Trophoblast cell (in vitro differentiated cells and primary cell): Measurements from ENCODE around the gene ABCF3.

ENCODE experiments used
- DNase-seq, 2 donors: peaks; one replicate each; pipeline ENCODE4 v3.0.0-alpha.2; 2016
- H2AFZ ChIP-seq: 2 replicates; pipeline ENCODE4 v1.6.1; 2013; ENCODE audit warnings: low read length, moderate library complexity, mild to moderate bottlenecking; ENCODE audit not compliant: insufficient read depth, poor library complexity
- H2AK5ac ChIP-seq: 2 replicates; pipeline ENCODE4 v1.6.1; 2013; ENCODE audit warnings: mild to moderate bottlenecking, low read length
- H2BK120ac ChIP-seq: 2 replicates; pipeline ENCODE4 v1.6.1; 2013; ENCODE audit warnings: low read length, mild to moderate bottlenecking, moderate library complexity; ENCODE audit not compliant: insufficient read depth, poor library complexity
- H2BK12ac ChIP-seq: 2 replicates; pipeline ENCODE4 v1.6.1; 2013; ENCODE audit warnings: mild to moderate bottlenecking, low read length, moderate library complexity
- H2BK5ac ChIP-seq: 2 replicates; pipeline ENCODE4 v1.6.1; 2013; ENCODE audit warnings: low read length, low read depth, moderate library complexity, mild to moderate bottlenecking; ENCODE audit not compliant: poor library complexity
- H3K14ac ChIP-seq: 2 replicates; pipeline ENCODE4 v1.6.1; 2013; ENCODE audit warnings: mild to moderate bottlenecking, low read length
- H3K18ac ChIP-seq: 2 replicates; pipeline ENCODE4 v1.6.1; 2013; ENCODE audit warnings: mild to moderate bottlenecking, low read length
- H3K23ac ChIP-seq: 2 replicates; pipeline ENCODE4 v1.6.1; 2013; ENCODE audit warnings: low read length
- H3K27ac ChIP-seq: 2 replicates; pipeline ENCODE4 v1.5.1; 2013; ENCODE audit warnings: low read depth, mild to moderate bottlenecking, inconsistent platforms, low read length, moderate library complexity
- H3K27me3 ChIP-seq: 2 replicates; pipeline ENCODE4 v1.6.1; 2013; ENCODE audit warnings: inconsistent platforms, mild to moderate bottlenecking, low read length, moderate library complexity; ENCODE audit not compliant: insufficient read depth
- H3K36me3 ChIP-seq, 2 experiments: 1 replicate in 1 of 2; 2 replicates in 1 of 2; pipeline ENCODE4 v1.6.1; 2013; ENCODE audit warnings: low read length in 2 of 2, mild to moderate bottlenecking in 2 of 2, moderate library complexity in 1 of 2; ENCODE audit not compliant: insufficient read depth in 2 of 2, control insufficient read depth in 1 of 2
- H3K4ac ChIP-seq: 2 replicates; pipeline ENCODE4 v1.6.1; 2013; ENCODE audit warnings: low read depth, mild to moderate bottlenecking, low read length, moderate library complexity
- H3K4me1 ChIP-seq, 2 experiments: 1 replicate in 1 of 2; 2 replicates in 1 of 2; pipeline ENCODE4 v1.6.1; 2013; ENCODE audit warnings: low read length in 2 of 2, mild to moderate bottlenecking in 2 of 2, moderate library complexity in 1 of 2; ENCODE audit not compliant: insufficient read depth in 2 of 2, control insufficient read depth in 1 of 2
- H3K4me2 ChIP-seq: 2 replicates; pipeline ENCODE4 v1.6.1; 2013; ENCODE audit warnings: inconsistent platforms, mild to moderate bottlenecking, low read length, moderate library complexity
- H3K4me3 ChIP-seq: 2 replicates; pipeline ENCODE4 v1.5.1; 2013; ENCODE audit warnings: mild to moderate bottlenecking, low read depth, low read length, inconsistent platforms
- H3K79me1 ChIP-seq: one replicate; pipeline ENCODE4 v1.6.1; 2013; ENCODE audit warnings: low read length
- H3K79me2 ChIP-seq: 2 replicates; pipeline ENCODE4 v1.6.1; 2013; ENCODE audit warnings: low read length, mild to moderate bottlenecking; ENCODE audit not compliant: control insufficient read depth, insufficient read depth, poor library complexity
- H3K9ac ChIP-seq: 2 replicates; pipeline ENCODE4 v1.6.1; 2013; ENCODE audit warnings: mild to moderate bottlenecking, low read length
- H3K9me3 ChIP-seq: 2 replicates; pipeline ENCODE4 v1.6.1; 2013; ENCODE audit warnings: low read depth, mild to moderate bottlenecking, control low read depth, inconsistent platforms, low read length; ENCODE audit not compliant: insufficient read depth
- H4K12ac ChIP-seq: 2 replicates; pipeline ENCODE4 v1.6.1; 2013; ENCODE audit warnings: low read depth, mild to moderate bottlenecking, low read length, moderate library complexity
- H4K8ac ChIP-seq: 2 replicates; pipeline ENCODE4 v1.6.1; 2013; ENCODE audit warnings: low read depth, mild to moderate bottlenecking, low read length, moderate library complexity
- H4K91ac ChIP-seq: one replicate; pipeline ENCODE4 v1.6.1; 2013; ENCODE audit warnings: low read depth, mild to moderate bottlenecking, low read length, moderate library complexity
- WGBS: extraction: QIAGEN DNeasy Blood & Tissue Kit; methylation state at CpG from one replicate; pipeline ENCODE4 v1.1.7; 2013; ENCODE audit warnings: missing lambda C conversion rate; ENCODE audit not compliant: insufficient read length, insufficient coverage; ENCODE audit errors: extremely low coverage; 5-methylcytosine and 5-hydroxymethylcytosine counted together

The ABCF3 gene

GRCh38 chr3:184236033-184236410 lies 50.0 kb downstream of the ABCF3 start:
- Histone ChIP-seq H4K91ac (no peak overlapping the region), H4K12ac (no peak overlapping the region), H2BK120ac (no peak overlapping the region), H2BK5ac (no peak overlapping the region), H3K27me3 (peaks cover 19% of the 10 kb centered on the region), H3K4me3 (no peak overlapping the region), H3K36me3 (no peaks in the 10 kb centered on the region), H3K4me2 (no peak overlapping the region), H3K9ac (no peak overlapping the region), H3K23ac (no peak overlapping the region), H3K4me1 (no peaks in the 10 kb centered on the region), H3K4ac (no peak overlapping the region), H3K9me3 (no peaks in the 10 kb centered on the region), H3K14ac (no peak overlapping the region), H2BK12ac (no peak overlapping the region), H3K18ac (no peak overlapping the region), H3K79me2 (no peaks in the 10 kb centered on the region), H3K79me1 (no peaks in the 10 kb centered on the region), H2AK5ac (no peak overlapping the region), H4K8ac (no peak overlapping the region), H3K27ac (no peak overlapping the region), H2AFZ (no peak overlapping the region)
- DNase-seq: no peak
- no CpG with 5 or more reads among the region's 14 CpGs for WGBS

- Histone ChIP-seq H2AK5ac (no peak overlapping the region), H2BK120ac (no peak overlapping the region), H3K79me1 (no peaks in the 10 kb centered on the region), H3K14ac (no peak overlapping the region), H3K4me2 (no peak overlapping the region), H2AFZ (no peak overlapping the region), H3K4me3 (no peak overlapping the region), H3K9ac (no peak overlapping the region), H3K79me2 (no peaks in the 10 kb centered on the region), H3K27me3 (peaks cover 13% of the 10 kb centered on the region), H3K18ac (no peak overlapping the region), H2BK5ac (no peak overlapping the region), H2BK12ac (no peak overlapping the region), H4K8ac (no peak overlapping the region), H3K27ac (no peak overlapping the region), H3K23ac (no peak overlapping the region), H4K12ac (no peak overlapping the region), H3K9me3 (no peaks in the 10 kb centered on the region), H3K4ac (no peak overlapping the region), H3K4me1 (no peaks in the 10 kb centered on the region), H3K36me3 (no peaks in the 10 kb centered on the region), H4K91ac (no peak overlapping the region)
- no CpG with 5 or more reads among the region's 3 CpGs for WGBS
- no peak for DNase-seq
Observed at GRCh38 chr3:184236636-184237035, 50.6 kb downstream of the ABCF3 start.

- Histone ChIP-seq H3K9ac (no peak overlapping the region), H2AK5ac (no peak overlapping the region), H3K4ac (no peak overlapping the region), H3K79me2 (no peaks in the 10 kb centered on the region), H3K9me3 (no peaks in the 10 kb centered on the region), H2BK120ac (no peak overlapping the region), H2BK12ac (no peak overlapping the region), H3K27me3 (peaks cover 7% of the 10 kb centered on the region), H3K4me2 (no peak overlapping the region), H3K36me3 (peaks cover under 1 to 3% of the 10 kb centered on the region in 2 experiments), H3K27ac (no peak overlapping the region), H3K18ac (no peak overlapping the region), H3K79me1 (no peaks in the 10 kb centered on the region), H4K12ac (no peak overlapping the region), H4K91ac (no peak overlapping the region), H4K8ac (no peak overlapping the region), H3K14ac (no peak overlapping the region), H3K4me1 (no peaks in the 10 kb centered on the region), H3K23ac (no peak overlapping the region), H3K4me3 (no peak overlapping the region), H2BK5ac (no peak overlapping the region), H2AFZ (no peak overlapping the region)
- DNase-seq: no peak
- WGBS: no CpG with 5 or more reads among the region's 7 CpGs
Observed at GRCh38 chr3:184237211-184237610, 51.2 kb downstream of the ABCF3 start.

- H3K36me3 ChIP-seq: peaks cover 7 to 9% of the 10 kb centered on the region in 2 experiments
- H2AFZ ChIP-seq: no peak overlapping the region
- H3K4me1 ChIP-seq: no peaks in the 10 kb centered on the region
- no peak overlapping the region for H3K4me3 ChIP-seq
- no peak overlapping the region for H2BK12ac ChIP-seq
- no peak overlapping the region for H2BK120ac ChIP-seq
- no peak overlapping the region for H4K12ac ChIP-seq
- no peak overlapping the region for H3K9ac ChIP-seq
- H3K9me3 ChIP-seq: no peaks in the 10 kb centered on the region
- H4K8ac ChIP-seq: no peak overlapping the region
- H3K27me3 ChIP-seq: peaks cover 2% of the 10 kb centered on the region
- no peak overlapping the region for H3K18ac ChIP-seq
- H3K23ac ChIP-seq: no peak overlapping the region
- no peak overlapping the region for H3K4ac ChIP-seq
- no peak overlapping the region for H3K4me2 ChIP-seq
- H3K79me2 ChIP-seq: no peaks in the 10 kb centered on the region
- WGBS: no CpG with 5 or more reads among the region's 1 CpG
- H4K91ac ChIP-seq: no peak overlapping the region
- no peak overlapping the region for H2BK5ac ChIP-seq
- DNase-seq: no peak
- H3K14ac ChIP-seq: no peak overlapping the region
- no peak overlapping the region for H2AK5ac ChIP-seq
- no peaks in the 10 kb centered on the region for H3K79me1 ChIP-seq
- H3K27ac ChIP-seq: no peak overlapping the region
Observed at GRCh38 chr3:184237807-184238206, 51.8 kb downstream of the ABCF3 start.
